ENCODE results near the gene TMEM176B. TPM values are rescaled to one million over a fixed set of nuclear protein-coding genes. Genes with fewer than 3 reads are reported as not detected.

The TMEM176B gene
- total RNA-seq, 2 donors from 2014 or later: 4.5 to 14.5 TPM

DNA sequence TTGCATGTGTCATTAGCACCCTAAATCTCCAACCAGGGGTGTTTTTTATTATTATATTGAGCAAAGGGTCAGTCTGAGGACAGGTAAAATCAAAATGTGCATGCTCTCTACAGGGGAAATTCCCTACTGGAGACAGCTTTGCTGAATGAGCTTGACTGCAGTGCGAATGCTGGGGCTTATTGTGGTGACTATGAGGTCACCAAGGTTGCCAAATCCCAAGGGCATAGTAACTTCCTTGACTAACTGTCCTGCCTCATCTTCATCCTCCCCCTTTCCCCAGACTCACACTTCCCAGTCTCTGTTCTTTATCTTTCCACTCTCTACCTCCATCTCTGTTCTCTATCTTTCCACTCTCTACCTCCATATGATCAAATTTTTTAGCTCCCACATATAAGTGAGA, 29.3 kb upstream of the TMEM176B start:
- WGBS: 88% methylated on average over 1 of the region's 1 CpG
- Histone ChIP-seq H3K9me3 (no peaks in the 10 kb centered on the region), H3K27ac (no peak overlapping the region), H3K36me3 (no peaks in the 10 kb centered on the region), H3K27me3 (replicated peaks; ENCODE audit: insufficient read depth) (no peaks in the 10 kb centered on the region), H3K4me3 (no peak overlapping the region), H3K4me1 (replicated peaks) (no peaks in the 10 kb centered on the region)
- TF ChIP-seq CTCF (IDR thresholded peaks at IDR 0.05) (no peak), POLR2AphosphoS5 (IDR thresholded peaks at IDR 0.05) (no peak), POLR2A (IDR thresholded peaks at IDR 0.05) (no peak)
- intact Hi-C loops (cut with DNase I): no loop called here
- no peak for DNase-seq (ENCODE audit: low spot score)

GRCh38 chr7:150828384-150828783, 28.2 kb upstream of the TMEM176B start:
- 95% methylated on average over 2 of the region's 2 CpGs for WGBS
- intact Hi-C loops (cut with DNase I): no loop called here
- Histone ChIP-seq H3K9me3 (no peaks in the 10 kb centered on the region), H3K27me3 (replicated peaks; ENCODE audit: insufficient read depth) (no peaks in the 10 kb centered on the region), H3K4me3 (no peak overlapping the region), H3K36me3 (no peaks in the 10 kb centered on the region), H3K27ac (no peak overlapping the region), H3K4me1 (replicated peaks) (no peaks in the 10 kb centered on the region)
- TF ChIP-seq POLR2A (IDR thresholded peaks at IDR 0.05): no peak
- TF ChIP-seq CTCF (IDR thresholded peaks at IDR 0.05): no peak
- no peak for TF ChIP-seq POLR2AphosphoS5 (IDR thresholded peaks at IDR 0.05)
- DNase-seq (ENCODE audit: low spot score): no peak

- Histone ChIP-seq H3K4me1 (replicated peaks) (no peaks in the 10 kb centered on the region), H3K4me3 (no peak overlapping the region), H3K27me3 (replicated peaks; ENCODE audit: insufficient read depth) (no peaks in the 10 kb centered on the region), H3K36me3 (no peaks in the 10 kb centered on the region), H3K27ac (no peak overlapping the region), H3K9me3 (no peaks in the 10 kb centered on the region)
- DNase-seq (ENCODE audit: low spot score): no peak
- intact Hi-C loops (cut with DNase I): no loop called here
- 63% methylated on average over 6 of the region's 6 CpGs for WGBS
- TF ChIP-seq CTCF (IDR thresholded peaks at IDR 0.05) (no peak), POLR2AphosphoS5 (IDR thresholded peaks at IDR 0.05) (no peak), POLR2A (IDR thresholded peaks at IDR 0.05) (no peak)
These were observed 26.1 kb upstream of the TMEM176B start for GRCh38 chr7:150826061-150826849.

DNA sequence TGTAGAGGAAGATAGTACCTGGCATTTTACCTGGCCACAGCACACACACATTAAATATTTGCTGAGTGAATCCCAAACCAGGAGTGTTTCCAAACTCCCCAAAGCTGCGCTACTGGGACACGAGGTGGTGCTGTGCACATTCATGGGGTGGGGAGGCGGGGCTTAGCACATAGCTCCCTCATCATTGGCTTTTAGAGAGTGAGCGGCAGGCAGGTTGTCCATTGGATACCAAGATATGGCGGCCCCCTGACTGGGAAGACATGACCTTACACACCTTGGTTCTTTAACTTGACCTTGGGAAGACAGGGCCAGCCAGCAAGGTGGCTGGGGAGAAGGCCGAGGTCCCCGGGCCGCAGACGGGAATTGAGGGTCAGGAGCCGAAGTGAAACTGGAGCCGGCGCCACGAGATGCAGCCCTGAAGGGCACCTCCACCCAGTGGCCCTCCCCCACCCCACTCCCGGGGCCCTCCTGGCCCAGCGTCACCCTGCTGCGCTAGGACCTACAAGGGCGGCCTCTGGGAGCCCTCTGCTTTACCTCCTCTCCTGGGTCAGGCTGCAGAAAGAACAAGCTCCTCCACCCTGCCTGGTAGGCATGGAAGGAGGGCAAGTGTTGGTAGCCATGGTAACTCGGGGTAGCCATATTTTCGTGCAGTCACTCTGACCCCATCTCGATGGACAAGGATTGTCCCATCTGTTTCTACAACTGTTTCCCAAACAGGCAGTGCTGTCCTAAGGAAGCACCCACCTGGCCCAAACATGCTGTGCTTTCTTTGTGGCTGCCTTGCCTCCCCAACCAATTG, 24.4 kb upstream of the TMEM176B start:
- H3K27me3 ChIP-seq (replicated peaks; ENCODE audit: insufficient read depth): no peaks in the 10 kb centered on the region
- H3K4me1 ChIP-seq (replicated peaks): no peaks in the 10 kb centered on the region
- H3K9me3 ChIP-seq: no peaks in the 10 kb centered on the region
- no peak overlapping the region for H3K4me3 ChIP-seq
- TF ChIP-seq POLR2A (IDR thresholded peaks at IDR 0.05) (no peak), CTCF (IDR thresholded peaks at IDR 0.05) (no peak), POLR2AphosphoS5 (IDR thresholded peaks at IDR 0.05) (no peak)
- no peaks in the 10 kb centered on the region for H3K36me3 ChIP-seq
- WGBS: 93% methylated on average over 20 of the region's 20 CpGs
- intact Hi-C loops (cut with DNase I): no loop called here
- no peak overlapping the region for H3K27ac ChIP-seq
- no peak for DNase-seq (ENCODE audit: low spot score)
